IMR-90 (cell line): ENCODE measurements around the gene TGM6. TPM values are rescaled to one million over a fixed set of nuclear protein-coding genes. Genes with fewer than 3 reads are reported as not detected.

Experiments used
- ATAC-seq: fragments of 200-7000 bp; cut with Tn5 transposase; 2 replicates; pipeline ENCODE4 v1.9.1; 2020; ENCODE audit warnings: low read depth, mild to moderate bottlenecking, moderate library complexity
- BruUV-seq: library from RNA; stranded (reverse); fragments of 400-500 nt; replicated peaks from 2 replicates; lab custom pipeline; 2021; lab: Mats Ljungman, UMichigan
- CTCF ChIA-PET: fragments of 300-600 bp; formaldehyde crosslinking; extraction: SDS; loops from one replicate; lab custom pipeline; 2021; ENCODE audit warnings: antibody characterized with exemption; lab: Yijun Ruan, JAX
- POLR2A ChIA-PET: fragments of 300-600 bp; sonication (Branson Sonifier 250); formaldehyde crosslinking; loops from one replicate; lab custom pipeline; 2022; ENCODE audit warnings: antibody characterized with exemption; ENCODE audit not compliant: unreplicated experiment; lab: Charles Lee
- DNase-seq: peaks from one replicate; pipeline ENCODE4 v3.0.0; 2013
- H2AFZ ChIP-seq: replicated peaks from 2 replicates; pipeline ENCODE3; 2013; ENCODE audit warnings: low read length, mild to moderate bottlenecking; ENCODE audit not compliant: poor library complexity
- H2AK5ac ChIP-seq: 2 replicates; pipeline ENCODE4 v1.6.1; 2013; ENCODE audit warnings: low read depth, low read length, inconsistent platforms
- H2AK9ac ChIP-seq: replicated peaks from 2 replicates; pipeline ENCODE3; 2013; ENCODE audit warnings: mild to moderate bottlenecking, low read depth, low read length, moderate library complexity; ENCODE audit not compliant: poor library complexity
- H2BK120ac ChIP-seq: 2 replicates; pipeline ENCODE4 v1.6.1; 2013; ENCODE audit warnings: low read depth, low read length, inconsistent platforms
- H2BK15ac ChIP-seq: 3 replicates; pipeline ENCODE4 v1.6.1; 2013; ENCODE audit warnings: low read depth, low read length, inconsistent platforms
- H2BK20ac ChIP-seq: 2 replicates; pipeline ENCODE4 v1.6.1; 2013; ENCODE audit warnings: low read depth, mild to moderate bottlenecking, inconsistent platforms, low read length, moderate library complexity
- H2BK5ac ChIP-seq: 2 replicates; pipeline ENCODE4 v1.6.1; 2013; ENCODE audit warnings: mild to moderate bottlenecking, low read depth, low read length, inconsistent platforms; ENCODE audit not compliant: poor library complexity, severe bottlenecking
- H3K14ac ChIP-seq: replicated peaks from 2 replicates; pipeline ENCODE4 v1.6.1; 2013; ENCODE audit warnings: low read depth, low read length, inconsistent platforms
- H3K18ac ChIP-seq: 2 replicates; pipeline ENCODE4 v1.6.1; 2013; ENCODE audit warnings: low read depth, low read length, control low read depth
- H3K23ac ChIP-seq: 2 replicates; pipeline ENCODE4 v1.6.1; 2013; ENCODE audit warnings: low read depth, low read length, inconsistent platforms
- H3K27ac ChIP-seq: 2 replicates; pipeline ENCODE4 v1.5.1; 2013; ENCODE audit warnings: mild to moderate bottlenecking, control low read depth, low read length; ENCODE audit not compliant: insufficient read depth
- H3K27me3 ChIP-seq: 2 replicates; pipeline ENCODE4 v1.6.1; 2013; ENCODE audit warnings: low read length; ENCODE audit not compliant: control insufficient read depth, insufficient read depth
- H3K36me3 ChIP-seq: 2 replicates; pipeline ENCODE4 v1.6.1; 2013; ENCODE audit warnings: low read length, mixed read lengths; ENCODE audit not compliant: control insufficient read depth, insufficient read depth
- H3K4ac ChIP-seq: 2 replicates; pipeline ENCODE4 v1.6.1; 2013; ENCODE audit warnings: low read depth, low read length, inconsistent platforms
- H3K4me1 ChIP-seq: 2 replicates; pipeline ENCODE4 v1.6.1; 2013; ENCODE audit warnings: low read length, mixed read lengths; ENCODE audit not compliant: control insufficient read depth, insufficient read depth
- H3K4me2 ChIP-seq: 2 replicates; pipeline ENCODE4 v1.6.1; 2013; ENCODE audit warnings: low read depth, mild to moderate bottlenecking, control low read depth, low read length, moderate library complexity
- H3K4me3 ChIP-seq: 2 replicates; pipeline ENCODE4 v1.5.1; 2013; ENCODE audit warnings: low read depth, mild to moderate bottlenecking, control low read depth, low read length, moderate library complexity; ENCODE audit not compliant: insufficient read depth
- H3K56ac ChIP-seq: 2 replicates; pipeline ENCODE4 v1.6.1; 2013; ENCODE audit warnings: low read length, inconsistent platforms; ENCODE audit not compliant: insufficient read depth; ENCODE audit errors: extremely low read depth
- H3K79me1 ChIP-seq, 2 experiments: 2 replicates each; pipeline ENCODE4 v1.6.1; 2013; ENCODE audit warnings: low read length in 2 of 2, inconsistent platforms in 1 of 2, low read depth in 1 of 2
- H3K9ac ChIP-seq: 2 replicates; pipeline ENCODE4 v1.6.1; 2013; ENCODE audit warnings: low read depth, low read length, control low read depth
- H3K9me1 ChIP-seq: 2 replicates; pipeline ENCODE4 v1.6.1; 2013; ENCODE audit warnings: low read length, inconsistent platforms; ENCODE audit not compliant: insufficient read depth
- H3K9me3 ChIP-seq: 2 replicates; pipeline ENCODE4 v1.6.1; 2013; ENCODE audit warnings: low read length; ENCODE audit not compliant: control insufficient read depth, insufficient read depth
- H4K20me1 ChIP-seq: 2 replicates; pipeline ENCODE4 v1.6.1; 2013; ENCODE audit warnings: low read length, inconsistent platforms; ENCODE audit not compliant: insufficient read depth
- H4K5ac ChIP-seq: 2 replicates; pipeline ENCODE4 v1.6.1; 2013; ENCODE audit warnings: mild to moderate bottlenecking, low read depth, low read length, control low read depth
- H4K8ac ChIP-seq, 2 experiments: 2 replicates each; pipeline ENCODE4 v1.6.1; 2013; ENCODE audit warnings: low read depth in 2 of 2, low read length in 2 of 2, control low read depth in 1 of 2, inconsistent platforms in 1 of 2
- H4K91ac ChIP-seq: 2 replicates; pipeline ENCODE4 v1.6.1; 2013; ENCODE audit warnings: low read depth, low read length, inconsistent platforms; ENCODE audit not compliant: insufficient read depth
- BHLHE40 ChIP-seq: fragments of 150-350 bp; IDR thresholded peaks from 2 replicates; pipeline ENCODE4 v1.6.1; 2016; ENCODE audit warnings: mild to moderate bottlenecking, low read depth, low read length
- CHD1 ChIP-seq: IDR thresholded peaks from 2 replicates; pipeline ENCODE4 v1.6.1; 2012; ENCODE audit warnings: low read depth, low read length, improper control_type of control experiment
- FOS ChIP-seq: fragments of 150-350 bp; IDR thresholded peaks from 2 replicates; pipeline ENCODE4 v1.6.1; 2016; ENCODE audit warnings: low read depth, low read length
- MAFK ChIP-seq: IDR thresholded peaks from 2 replicates; pipeline ENCODE4 v1.6.1; 2012; ENCODE audit warnings: low read depth, low read length, improper control_type of control experiment
- MAZ ChIP-seq: IDR thresholded peaks from 2 replicates; pipeline ENCODE4 v1.6.1; 2012; ENCODE audit warnings: low read depth, mild to moderate bottlenecking, low read length, improper control_type of control experiment, moderate library complexity, borderline replicate concordance
- MXI1 ChIP-seq: IDR thresholded peaks from 2 replicates; pipeline ENCODE4 v1.6.1; 2012; ENCODE audit warnings: low read depth, mild to moderate bottlenecking, low read length, moderate library complexity, borderline replicate concordance
- NFE2L2 ChIP-seq: fragments of 150-350 bp; IDR thresholded peaks from 2 replicates; pipeline ENCODE4 v1.6.1; 2016; ENCODE audit warnings: low read depth, mild to moderate bottlenecking, low read length
- POLR2A ChIP-seq: IDR thresholded peaks from 2 replicates; pipeline ENCODE4 v1.6.1; 2012; ENCODE audit warnings: mild to moderate bottlenecking, low read depth, low read length
- RAD21 ChIP-seq: IDR thresholded peaks from 2 replicates; pipeline ENCODE4 v1.6.1; 2012; ENCODE audit warnings: low read length, improper control_type of control experiment
- RCOR1 ChIP-seq: IDR thresholded peaks from 2 replicates; pipeline ENCODE4 v1.6.1; 2012; ENCODE audit warnings: mild to moderate bottlenecking, low read length, improper control_type of control experiment; ENCODE audit not compliant: insufficient replicate concordance
- RFX5 ChIP-seq: IDR thresholded peaks from 2 replicates; pipeline ENCODE4 v1.8.0; 2012; ENCODE audit warnings: low read depth, mild to moderate bottlenecking, low read length, moderate library complexity
- SMC3 ChIP-seq: fragments of 150-350 bp; IDR thresholded peaks from 2 replicates; pipeline ENCODE4 v1.6.1; 2016; ENCODE audit warnings: low read depth, mild to moderate bottlenecking, antibody characterized with exemption, low read length, moderate library complexity
- USF2 ChIP-seq: fragments of 150-350 bp; IDR thresholded peaks from 2 replicates; pipeline ENCODE4 v1.6.1; 2017; ENCODE audit warnings: mild to moderate bottlenecking, antibody characterized with exemption, low read length, low read depth
- WGBS, 2 experiments: methylation state at CpG; one replicate each; pipeline versions ENCODE4 v1.1.5 to v1.1.7; 2013; ENCODE audit warnings: missing lambda C conversion rate in 2 of 2; ENCODE audit not compliant: insufficient read length in 1 of 2; ENCODE audit errors: extremely low coverage in 2 of 2; 5-methylcytosine and 5-hydroxymethylcytosine counted together
- dilution Hi-C: fragments of 300-500 bp; cut with HindIII; formaldehyde crosslinking; loops from one replicate; pipeline ENCODE4 v1.14.3; 2018; ENCODE audit warnings: low sequenced_read_pairs; ENCODE audit not compliant: unreplicated experiment
- in situ Hi-C: fragments of 300-500 bp; cut with MboI; formaldehyde crosslinking; loops from 3 replicates; pipeline ENCODE4 v1.14.3; 2019; ENCODE audit warnings: low sequenced_read_pairs, inconsistent platforms, mixed read lengths
- intact Hi-C: fragments of 100-400 bp; cut with micrococcal nuclease; formaldehyde crosslinking; loops from 2 replicates; pipeline ENCODE4 v1.10.0; 2022
- polyA plus RNA-seq, 3 experiments: library from polyadenylated mRNA; depleted of rRNA; stranded (reverse); fragments of >200 nt; gene quantifications; 2 replicates each; pipeline ENCODE4 v1.2.3, GENCODE V29; 2012; ENCODE audit warnings: low replicate concordance in 1 of 3
- total RNA-seq: library from RNA; depleted of rRNA; stranded (reverse); fragments of >200 nt; gene quantifications from 2 replicates; pipeline ENCODE4 v1.2.3, GENCODE V29; 2012
- TF ChIP-seq, protein P1 (sequence below): conservative IDR thresholded peaks from 2 replicates; pipeline ENCODE4 v1.5.1; 2012; ENCODE audit warnings: mild to moderate bottlenecking, low read depth, low read length, improper control_type of control experiment
- TF ChIP-seq, protein P2 (sequence below): fragments of 150-350 bp; IDR thresholded peaks from 2 replicates; pipeline ENCODE4 v1.6.1; 2016; ENCODE audit warnings: low read depth, mild to moderate bottlenecking, low read length, moderate library complexity, borderline replicate concordance

Gene TGM6
- total and polyA plus RNA-seq, 2 of the 4 experiments (the other 2 are of a cell fraction): not detected

DNA sequence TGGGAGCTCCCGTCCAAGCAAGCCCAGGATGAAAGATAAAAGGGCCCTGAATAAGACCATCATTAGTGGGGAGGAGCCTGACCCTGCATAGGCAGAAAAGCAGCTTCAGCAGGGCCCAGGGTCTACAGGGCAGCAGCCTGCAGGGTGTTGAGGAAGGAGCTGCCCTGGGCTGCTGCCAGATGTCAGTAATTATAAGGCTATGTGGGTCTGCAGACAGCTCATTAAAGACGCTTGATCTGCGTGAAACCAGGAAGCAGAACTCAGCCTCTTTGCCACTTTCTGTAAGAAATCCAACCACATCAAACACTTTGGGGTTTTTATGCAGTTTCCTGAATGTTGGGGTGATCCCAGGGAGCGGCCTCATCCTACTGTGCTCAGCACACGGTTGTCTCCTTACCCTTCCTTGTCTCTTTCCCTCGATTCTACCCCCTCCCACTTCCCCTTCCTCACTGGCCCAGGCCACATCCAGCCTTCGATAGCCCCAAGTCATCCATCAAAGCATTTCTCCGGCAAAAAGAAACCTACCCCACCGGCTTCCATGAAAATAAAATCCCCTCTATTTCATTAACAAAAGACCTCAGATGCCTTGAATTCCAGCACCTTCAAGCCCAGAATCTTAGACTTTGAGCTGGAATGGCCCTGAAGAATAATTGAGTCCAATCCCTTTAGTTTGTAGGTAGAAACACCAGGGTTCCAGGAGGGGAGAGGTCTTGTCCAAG lies 1.0 kb upstream of the TGM6 start:
- no peak overlapping the region for H2BK120ac ChIP-seq
- CTCF ChIA-PET: interaction anchor here (0.6 kb wide), 1 partner anchor 67 kb away, joined by 4 read pairs; no protein-coding TSS in a partner anchor
- H2AFZ ChIP-seq: no peak overlapping the region
- no peaks in the 10 kb centered on the region for H3K27me3 ChIP-seq
- H3K27ac ChIP-seq: no peak overlapping the region
- H4K20me1 ChIP-seq: no peaks in the 10 kb centered on the region
- no peak overlapping the region for H2AK5ac ChIP-seq
- in situ Hi-C loops: no loop called here
- no peak overlapping the region for H4K8ac ChIP-seq
- H3K9ac ChIP-seq: no peak overlapping the region
- BruUV-seq: no TSS peak
- H4K5ac ChIP-seq: no peak overlapping the region
- no peak overlapping the region for H2BK15ac ChIP-seq
- no peak for DNase-seq
- H3K18ac ChIP-seq: no peak overlapping the region
- POLR2A ChIA-PET: no interaction called here
- WGBS, 2 experiments: no CpG with 5 or more reads among the region's 9 CpGs
- no peak overlapping the region for H3K56ac ChIP-seq
- H3K9me3 ChIP-seq: no peaks in the 10 kb centered on the region
- no peaks in the 10 kb centered on the region for H3K9me1 ChIP-seq
- no peaks in the 10 kb centered on the region for H3K4me1 ChIP-seq
- no peak overlapping the region for H3K4ac ChIP-seq
- TF ChIP-seq CHD1: no peak
- no peak for TF ChIP-seq NFE2L2
- TF ChIP-seq, protein P1, sequence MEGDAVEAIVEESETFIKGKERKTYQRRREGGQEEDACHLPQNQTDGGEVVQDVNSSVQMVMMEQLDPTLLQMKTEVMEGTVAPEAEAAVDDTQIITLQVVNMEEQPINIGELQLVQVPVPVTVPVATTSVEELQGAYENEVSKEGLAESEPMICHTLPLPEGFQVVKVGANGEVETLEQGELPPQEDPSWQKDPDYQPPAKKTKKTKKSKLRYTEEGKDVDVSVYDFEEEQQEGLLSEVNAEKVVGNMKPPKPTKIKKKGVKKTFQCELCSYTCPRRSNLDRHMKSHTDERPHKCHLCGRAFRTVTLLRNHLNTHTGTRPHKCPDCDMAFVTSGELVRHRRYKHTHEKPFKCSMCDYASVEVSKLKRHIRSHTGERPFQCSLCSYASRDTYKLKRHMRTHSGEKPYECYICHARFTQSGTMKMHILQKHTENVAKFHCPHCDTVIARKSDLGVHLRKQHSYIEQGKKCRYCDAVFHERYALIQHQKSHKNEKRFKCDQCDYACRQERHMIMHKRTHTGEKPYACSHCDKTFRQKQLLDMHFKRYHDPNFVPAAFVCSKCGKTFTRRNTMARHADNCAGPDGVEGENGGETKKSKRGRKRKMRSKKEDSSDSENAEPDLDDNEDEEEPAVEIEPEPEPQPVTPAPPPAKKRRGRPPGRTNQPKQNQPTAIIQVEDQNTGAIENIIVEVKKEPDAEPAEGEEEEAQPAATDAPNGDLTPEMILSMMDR: no peak
- no peak for TF ChIP-seq MAZ
- TF ChIP-seq, protein P2, sequence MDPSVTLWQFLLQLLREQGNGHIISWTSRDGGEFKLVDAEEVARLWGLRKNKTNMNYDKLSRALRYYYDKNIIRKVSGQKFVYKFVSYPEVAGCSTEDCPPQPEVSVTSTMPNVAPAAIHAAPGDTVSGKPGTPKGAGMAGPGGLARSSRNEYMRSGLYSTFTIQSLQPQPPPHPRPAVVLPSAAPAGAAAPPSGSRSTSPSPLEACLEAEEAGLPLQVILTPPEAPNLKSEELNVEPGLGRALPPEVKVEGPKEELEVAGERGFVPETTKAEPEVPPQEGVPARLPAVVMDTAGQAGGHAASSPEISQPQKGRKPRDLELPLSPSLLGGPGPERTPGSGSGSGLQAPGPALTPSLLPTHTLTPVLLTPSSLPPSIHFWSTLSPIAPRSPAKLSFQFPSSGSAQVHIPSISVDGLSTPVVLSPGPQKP: no peak
- TF ChIP-seq MXI1: no peak
- no peak for TF ChIP-seq RAD21
- no peak for TF ChIP-seq RFX5
- no peak for TF ChIP-seq POLR2A
- TF ChIP-seq FOS: no peak
- TF ChIP-seq BHLHE40: no peak
- no peak for TF ChIP-seq USF2
- no peak for TF ChIP-seq RCOR1
- no peak for TF ChIP-seq MAFK
- TF ChIP-seq SMC3: no peak
- H3K23ac ChIP-seq: no peak overlapping the region
- H3K79me1 ChIP-seq: no peaks in the 10 kb centered on the region
- no peak for ATAC-seq
- intact Hi-C loops: no loop called here
- no peak overlapping the region for H4K91ac ChIP-seq
- no peak overlapping the region for H3K4me3 ChIP-seq
- H2AK9ac ChIP-seq: no peak overlapping the region
- no peak overlapping the region for H2BK20ac ChIP-seq
- H3K4me2 ChIP-seq: no peak overlapping the region
- no peaks in the 10 kb centered on the region for H3K36me3 ChIP-seq
- no peak overlapping the region for H3K14ac ChIP-seq
- no peak overlapping the region for H2BK5ac ChIP-seq
- dilution Hi-C loops: no loop called here
